HG02884 (cell line): ENCODE results near the gene CTDSPL.
A peak's percentile ranks its signal among the peaks of the same experiment; 100 is the strongest.
"Not testable (repeated sequence)": the region's sequence is repeated elsewhere in the genome, so short reads cannot be mapped to it uniquely, and the experiment has no call there.

Experiments
- ATAC-seq: cut with Tn5 transposase; IDR thresholded peaks from one replicate; pipeline ENCODE4 v1.9.1; 2021; ENCODE audit warnings: mild to moderate bottlenecking, moderate library complexity; ENCODE audit not compliant: unreplicated experiment

CTDSPL gene

DNA sequence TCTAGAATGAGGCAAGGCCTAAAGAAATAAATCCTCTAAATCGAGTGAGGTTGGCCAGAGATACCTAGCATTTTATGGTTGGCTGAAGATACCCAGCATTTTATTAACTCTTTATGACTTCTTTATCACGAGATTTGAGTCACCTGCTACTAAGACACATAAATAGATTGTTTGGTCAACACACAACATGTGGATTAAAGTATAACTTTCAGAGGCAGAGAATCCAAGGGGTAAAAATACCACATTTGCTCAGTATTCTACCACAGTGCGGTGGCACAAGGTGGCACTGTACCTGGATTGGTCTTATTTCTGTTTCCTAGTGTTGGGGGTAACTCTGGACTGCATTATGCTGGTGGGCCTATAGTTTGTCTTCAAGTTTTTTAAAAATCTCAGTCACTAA is 102.0 kb downstream of the CTDSPL start:
- no peak for ATAC-seq

DNA sequence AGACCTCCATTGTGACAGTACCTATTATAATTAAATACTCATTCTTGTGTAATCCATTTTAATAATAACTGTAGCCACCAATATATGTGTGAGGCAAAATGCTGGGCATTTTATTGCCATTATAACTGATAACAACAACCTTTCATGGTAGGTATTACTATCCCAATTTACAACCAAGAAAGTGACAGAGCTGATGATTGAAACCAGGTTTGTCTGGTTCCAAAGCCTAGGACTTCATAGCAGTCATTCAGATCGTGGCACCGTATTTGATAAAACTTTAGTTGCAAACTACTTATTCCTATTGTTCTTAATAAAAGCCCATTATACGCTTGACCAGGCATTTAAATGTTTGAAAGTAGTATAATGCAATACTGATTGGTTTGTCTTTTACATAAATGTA is 102.5 kb downstream of the CTDSPL start:
- ATAC-seq: no peak

DNA sequence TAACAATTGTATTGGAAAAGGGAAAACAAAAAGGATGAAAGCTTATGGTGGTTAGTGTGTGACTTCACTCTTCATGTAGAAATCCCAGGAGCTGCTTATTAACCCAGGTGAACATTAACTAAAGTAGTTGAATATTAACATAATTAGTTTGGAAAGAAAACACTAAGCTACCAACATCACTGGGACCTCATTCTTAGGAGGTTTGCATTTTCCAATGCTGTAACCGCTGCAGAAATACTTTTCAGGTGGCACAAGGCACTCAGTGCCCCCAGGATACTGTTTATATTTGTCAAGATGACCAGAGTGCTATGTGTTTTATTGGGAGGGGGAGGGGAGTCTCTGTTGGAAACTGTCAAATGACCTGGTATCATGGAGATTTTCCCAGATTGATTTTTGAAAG is 103.0 kb downstream of the CTDSPL start:
- ATAC-seq: no peak

DNA sequence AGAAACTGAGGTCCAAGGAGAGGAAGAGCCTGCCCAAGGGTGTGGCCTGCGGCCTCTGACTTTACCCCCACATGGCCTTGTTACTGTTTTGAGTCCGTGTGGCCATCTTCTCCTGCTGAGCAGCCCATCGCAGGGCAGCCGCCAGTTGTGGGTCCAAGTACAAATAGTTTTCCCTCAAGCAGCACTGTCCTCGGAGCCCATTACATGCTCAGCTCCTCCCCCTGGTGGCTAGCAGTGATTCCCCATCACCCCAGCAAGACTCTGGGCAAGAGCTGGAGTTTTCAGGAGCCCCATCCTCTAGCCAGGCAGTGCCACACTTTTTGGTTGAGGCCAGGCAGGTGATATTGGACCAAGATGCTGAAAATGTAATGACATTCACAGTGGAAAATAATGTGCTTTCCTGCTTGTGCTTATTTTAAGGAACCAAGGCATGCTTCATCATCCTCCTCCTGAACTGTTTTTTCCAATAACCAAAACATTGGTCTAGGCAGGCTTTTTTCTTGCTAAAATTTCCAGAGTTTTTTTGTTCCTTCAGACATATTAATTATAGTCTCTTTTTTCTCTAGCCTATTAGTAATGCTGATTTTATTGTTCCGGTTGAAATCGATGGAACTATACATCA is 105.7 kb downstream of the CTDSPL start:
- ATAC-seq: peak; percentile 84

DNA sequence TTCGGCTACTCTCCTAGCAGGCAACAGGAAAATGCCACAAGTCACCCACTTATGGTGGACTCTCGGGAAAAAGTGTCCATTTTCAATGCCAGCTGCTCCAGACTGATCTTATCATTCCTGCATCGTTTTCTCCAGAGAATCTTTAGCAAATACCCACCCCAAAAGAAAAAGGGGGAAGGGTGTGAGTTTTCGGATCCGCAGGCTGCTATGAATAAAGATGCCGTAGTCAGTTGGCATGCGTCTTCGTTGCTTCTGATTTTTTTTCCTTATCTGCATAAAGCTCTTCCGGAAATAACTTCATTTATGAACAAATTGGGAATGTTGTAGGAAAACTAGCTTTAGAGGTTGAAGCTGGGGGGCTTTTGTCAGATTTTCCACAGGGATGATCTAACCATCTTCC is 106.5 kb downstream of the CTDSPL start:
- no peak for ATAC-seq

DNA sequence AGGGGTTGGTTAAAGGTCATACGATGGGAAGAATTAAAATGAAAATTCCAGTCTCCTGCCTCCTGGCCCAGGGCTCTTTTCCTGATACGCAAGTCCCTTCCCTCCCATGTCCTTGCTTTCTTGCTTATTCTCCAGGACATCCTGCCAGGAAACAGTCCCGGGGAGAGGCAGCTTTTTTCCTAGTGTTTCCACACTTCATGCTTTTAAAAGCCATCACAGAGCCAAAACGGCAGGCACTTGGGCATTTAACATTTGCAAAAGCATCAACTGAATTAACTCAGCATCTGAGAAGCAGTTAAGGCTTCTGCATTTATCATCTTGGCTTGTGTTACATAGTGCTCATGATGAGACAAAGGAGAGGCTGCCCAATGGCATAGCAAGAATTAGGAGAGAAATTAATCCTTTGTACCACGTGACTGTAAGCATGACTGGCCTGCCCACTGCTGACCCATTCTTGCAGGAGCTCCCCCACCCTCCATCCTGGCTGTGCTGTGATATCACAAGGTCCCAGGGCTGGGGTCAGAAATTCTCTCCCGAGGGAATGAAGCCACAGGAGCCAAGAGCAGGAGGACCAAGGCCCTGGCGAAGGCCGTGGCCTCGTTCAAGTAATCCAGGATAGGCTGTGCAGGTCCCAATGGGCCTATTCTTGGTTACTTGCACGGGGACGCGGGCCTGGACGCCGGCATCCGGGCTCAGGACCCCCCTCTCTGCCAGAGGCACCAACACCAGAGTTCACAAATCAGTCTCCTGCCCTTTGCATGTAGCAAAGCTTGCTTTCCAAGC is 107.3 kb downstream of the CTDSPL start:
- ATAC-seq: no peak

DNA sequence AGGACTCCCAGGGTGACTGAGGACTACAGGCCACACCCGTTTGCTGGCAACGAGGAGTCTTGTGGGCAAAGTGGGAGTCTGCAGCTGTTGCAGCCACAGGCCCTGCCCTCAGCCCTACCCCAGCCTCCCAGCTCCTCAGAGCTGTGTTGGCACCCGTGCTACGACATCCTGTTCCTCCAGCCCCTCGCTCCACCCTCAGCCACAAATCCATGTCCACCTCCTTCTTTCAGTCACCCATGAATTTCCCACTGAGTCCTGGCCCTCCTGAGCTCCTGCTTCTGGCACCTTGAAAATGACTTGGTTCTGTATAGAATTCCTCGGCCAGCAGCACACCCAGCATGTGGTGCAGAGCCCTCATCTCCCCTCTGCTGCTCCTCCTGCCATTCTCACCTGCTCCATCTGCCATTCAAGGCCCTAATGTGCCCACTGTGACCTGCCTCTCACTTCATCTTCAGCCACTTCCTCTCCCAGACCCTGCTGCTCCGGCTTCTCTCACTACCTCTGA is 108.0 kb downstream of the CTDSPL start:
- ATAC-seq: no peak

DNA sequence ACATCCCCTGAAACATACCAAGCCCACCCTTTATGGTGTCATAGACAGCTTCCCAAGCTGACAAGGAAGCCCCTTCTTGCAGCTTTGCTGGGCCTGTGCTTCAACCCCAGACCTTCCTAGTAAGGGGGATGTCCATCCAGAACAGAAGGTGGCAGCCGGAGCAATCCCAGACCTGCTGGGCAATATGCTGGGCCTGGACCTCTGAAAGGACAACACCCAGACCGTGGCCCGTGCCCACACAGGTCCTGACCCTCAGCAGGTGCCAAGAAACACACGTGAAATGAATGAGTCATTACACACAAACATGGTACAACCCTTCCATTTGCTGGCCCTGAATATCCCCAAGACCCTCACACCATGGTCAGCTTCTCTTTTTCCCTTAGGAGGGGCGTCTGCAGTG is 109.1 kb downstream of the CTDSPL start:
- ATAC-seq: no peak

DNA sequence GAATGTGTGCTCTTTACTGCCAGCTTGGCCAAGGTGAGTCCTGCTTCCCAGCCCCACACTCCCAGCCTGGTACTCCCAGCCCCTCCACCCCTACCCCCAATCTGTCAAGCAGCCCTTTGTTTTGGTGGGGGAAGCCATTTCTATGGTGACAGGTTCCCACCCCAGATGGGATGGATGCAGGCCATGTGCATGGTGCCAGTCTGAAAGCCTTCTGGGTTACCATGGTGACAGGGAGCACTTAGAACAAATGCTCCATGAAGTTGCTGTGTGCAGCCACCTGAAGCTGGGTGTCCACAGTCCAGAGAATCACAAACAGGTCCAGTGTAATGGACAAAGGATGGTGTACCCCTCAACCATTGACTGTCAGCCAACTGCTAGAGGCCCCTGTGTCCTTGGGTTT is 109.8 kb downstream of the CTDSPL start:
- ATAC-seq: no peak

DNA sequence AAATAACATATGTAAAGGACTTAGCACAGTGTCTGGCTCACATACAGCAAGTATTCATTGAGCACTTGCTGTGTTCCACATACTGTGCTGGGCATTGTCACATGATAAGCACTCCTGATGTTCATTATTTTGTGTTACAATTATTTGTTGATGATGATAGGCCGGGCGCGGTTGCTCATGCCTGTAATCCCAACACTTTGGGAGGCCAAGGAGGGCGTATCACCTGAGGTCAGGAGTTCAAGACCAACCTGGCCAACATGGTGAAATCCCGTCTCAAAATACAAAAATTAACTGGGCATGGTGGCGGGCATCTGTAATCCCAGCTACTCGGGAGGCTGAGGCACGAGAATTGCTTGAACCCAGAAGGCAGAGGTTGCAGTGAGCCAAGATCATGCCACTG is 110.4 kb downstream of the CTDSPL start:
- not testable (repeated sequence) for ATAC-seq

DNA sequence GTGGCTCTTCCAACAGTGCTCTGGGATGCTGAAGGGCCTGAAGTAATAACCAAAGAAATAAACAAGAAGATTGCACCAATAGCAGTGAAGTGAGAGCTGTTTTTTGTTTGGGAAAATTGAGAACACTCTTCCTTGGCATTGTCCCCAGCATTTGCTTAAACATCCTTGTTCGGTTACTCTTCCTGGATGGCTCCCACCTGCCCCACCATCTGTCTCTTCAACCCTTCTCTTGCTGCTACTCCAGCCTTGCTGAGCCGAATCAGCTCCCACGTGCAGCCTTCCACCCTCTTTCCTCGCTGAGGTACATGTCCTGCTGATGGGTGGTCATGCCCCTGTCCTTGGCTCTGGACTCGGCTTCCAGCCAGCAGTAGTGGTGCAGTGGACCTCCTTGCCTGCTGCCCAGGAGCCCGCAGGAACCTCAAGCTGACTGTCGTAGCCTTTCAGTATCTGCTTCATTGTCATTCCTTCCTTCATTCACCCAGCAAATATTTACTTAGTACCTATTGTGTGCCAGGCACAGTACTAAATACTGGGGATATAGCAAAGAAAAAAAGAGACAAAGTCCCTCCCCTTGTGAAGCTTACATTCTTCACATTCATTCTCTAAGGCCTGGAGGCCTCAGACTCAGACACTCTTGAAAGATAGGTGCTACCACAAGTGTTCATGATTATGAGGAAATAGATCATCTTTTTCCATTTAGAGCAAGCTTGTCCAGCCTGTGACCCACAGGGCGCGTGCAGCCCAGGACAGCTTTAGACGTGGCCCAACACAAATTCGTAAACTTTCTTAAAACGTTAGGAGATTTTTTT is 111.8 kb downstream of the CTDSPL start:
- ATAC-seq: no peak

DNA sequence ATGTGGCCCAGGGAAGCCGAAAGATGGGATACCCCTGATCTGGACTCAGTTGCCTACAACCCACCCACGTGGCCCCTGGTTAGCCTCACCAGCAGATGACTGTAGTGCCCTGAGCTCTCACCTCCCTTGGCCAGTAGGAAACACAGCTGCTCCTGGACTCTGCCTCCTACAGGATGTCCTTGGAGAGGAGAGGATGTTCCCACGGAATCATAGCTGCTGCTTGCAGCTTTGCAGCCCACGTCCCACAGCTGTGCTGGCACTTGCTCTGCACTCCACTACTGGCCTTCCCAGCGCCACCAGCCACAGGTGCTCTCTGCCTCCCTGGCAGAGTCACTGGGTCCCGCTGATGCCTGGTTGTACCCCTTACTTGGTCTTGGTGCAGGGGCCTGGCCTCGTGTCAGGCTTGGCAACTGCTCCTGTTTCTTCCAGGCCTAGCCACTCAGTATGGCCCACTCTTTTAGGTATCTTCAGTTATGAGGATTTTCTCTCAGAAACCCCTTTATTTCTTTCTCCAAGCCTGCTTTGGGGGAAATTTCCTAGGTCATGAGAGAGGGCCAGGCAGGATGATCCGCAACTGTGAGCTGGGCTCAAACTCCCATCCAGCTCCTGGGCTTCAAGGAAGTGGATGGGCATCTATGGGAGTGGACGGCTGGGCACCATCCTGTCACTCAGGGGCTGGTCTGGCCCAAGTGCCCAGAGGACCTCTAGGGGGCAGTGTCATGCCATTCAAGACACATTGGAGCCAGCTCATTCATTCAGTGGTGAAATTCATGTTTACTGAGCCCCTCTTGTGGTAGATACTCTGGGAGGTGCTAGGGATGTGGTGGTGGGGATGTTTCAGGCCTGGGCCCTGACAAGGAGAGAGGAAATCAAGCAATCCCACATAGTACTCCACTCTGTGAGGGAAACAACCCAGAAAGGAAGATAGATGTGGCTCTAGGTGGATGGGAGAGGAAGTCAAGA is 112.7 kb downstream of the CTDSPL start:
- peak; percentile 93 for ATAC-seq

DNA sequence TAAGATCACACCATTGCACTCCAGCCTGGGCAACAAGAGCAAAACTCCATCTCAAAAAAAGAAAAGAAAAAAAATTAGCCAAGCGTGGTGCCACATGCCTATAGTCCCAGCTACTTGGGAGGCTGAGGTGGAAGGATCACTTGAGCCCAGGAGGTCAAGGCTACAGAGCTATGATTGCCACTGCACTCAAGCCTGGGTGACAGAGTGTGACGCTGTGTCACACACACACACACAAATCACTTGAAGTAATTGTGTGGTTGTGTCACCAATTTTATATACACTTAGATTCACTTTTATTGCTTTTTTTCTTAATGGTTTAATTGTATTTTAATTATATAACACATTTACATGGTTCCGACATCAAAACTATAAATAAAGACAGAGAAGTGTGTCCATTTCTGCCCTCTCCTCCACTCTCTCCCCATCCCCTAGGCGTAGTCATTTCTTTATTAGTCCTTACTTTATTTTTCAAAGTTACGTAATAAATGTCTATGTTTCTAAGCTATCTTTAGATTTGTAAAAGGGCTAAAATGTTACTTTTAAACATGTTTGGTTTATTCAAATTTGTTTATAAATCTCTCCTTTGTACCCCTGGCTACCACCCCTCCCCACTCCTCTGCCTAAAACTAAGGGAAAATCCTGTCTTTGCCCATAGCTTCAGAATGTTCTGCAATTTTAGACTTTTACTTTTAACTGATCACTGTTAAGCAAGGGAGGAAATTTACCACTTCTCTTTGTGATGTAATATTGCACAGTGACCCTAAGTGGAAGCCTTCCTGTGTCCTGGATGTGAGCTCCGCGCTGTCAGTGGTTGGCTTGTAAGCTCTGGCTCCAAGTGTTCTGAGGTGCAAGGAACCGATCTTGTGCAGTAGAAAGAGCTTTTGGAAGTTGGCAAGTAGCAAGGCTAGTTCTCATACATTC is 118.1 kb downstream of the CTDSPL start:
- no peak for ATAC-seq

DNA sequence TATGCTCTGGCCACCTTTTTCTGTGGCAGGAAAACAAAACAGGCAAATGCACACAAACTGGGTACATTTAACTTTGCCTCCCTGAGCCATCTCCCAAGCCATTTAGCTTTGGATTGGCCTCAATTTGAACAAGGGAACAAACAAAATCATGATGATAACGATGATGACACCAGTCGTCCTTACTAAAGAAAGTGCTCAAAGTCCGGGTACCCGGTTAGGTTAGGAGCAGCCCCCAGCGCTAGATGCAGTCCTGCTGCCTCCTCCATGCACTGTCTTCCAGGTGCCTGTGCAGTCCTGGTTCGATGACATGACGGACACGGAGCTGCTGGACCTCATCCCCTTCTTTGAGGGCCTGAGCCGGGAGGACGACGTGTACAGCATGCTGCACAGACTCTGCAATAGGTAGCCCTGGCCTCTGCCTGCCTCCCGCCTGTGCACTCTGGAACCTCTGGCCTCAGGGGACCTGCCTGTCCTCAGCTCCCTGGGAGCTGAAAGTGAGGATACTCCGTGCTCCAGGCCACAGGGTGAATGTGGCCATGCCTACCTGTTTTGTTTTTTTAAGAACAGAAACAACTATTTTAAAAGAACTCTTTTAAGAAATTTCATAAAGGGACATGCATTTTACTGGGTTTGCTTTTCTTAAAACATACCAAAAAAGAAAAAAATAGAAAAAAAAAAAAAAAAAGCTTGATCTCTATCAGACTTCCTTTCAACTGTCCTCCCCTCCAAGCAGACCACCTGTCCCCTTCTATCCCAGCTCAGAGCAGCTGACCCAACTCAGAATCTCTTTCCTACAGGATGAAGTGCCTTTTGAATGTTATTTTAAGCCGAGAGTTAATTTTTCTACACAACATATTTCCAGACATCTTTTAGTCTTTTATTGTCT is 119.0 kb downstream of the CTDSPL start:
- no peak for ATAC-seq

DNA sequence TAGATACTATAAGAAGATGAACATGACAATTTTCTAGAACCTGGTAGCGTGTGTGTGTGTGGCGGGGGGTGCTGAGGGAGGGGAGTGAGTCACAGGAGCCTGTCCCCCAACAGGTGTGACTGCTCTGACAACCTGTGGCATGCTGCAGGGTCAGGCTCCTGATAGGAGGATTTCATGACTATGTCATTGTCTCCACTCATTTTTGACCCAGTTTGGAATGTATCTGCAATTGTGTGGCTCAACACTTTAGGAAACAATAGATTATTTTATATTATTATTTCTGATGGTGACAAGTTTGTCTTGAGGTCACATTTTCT is 119.6 kb downstream of the CTDSPL start:
- no peak for ATAC-seq

DNA sequence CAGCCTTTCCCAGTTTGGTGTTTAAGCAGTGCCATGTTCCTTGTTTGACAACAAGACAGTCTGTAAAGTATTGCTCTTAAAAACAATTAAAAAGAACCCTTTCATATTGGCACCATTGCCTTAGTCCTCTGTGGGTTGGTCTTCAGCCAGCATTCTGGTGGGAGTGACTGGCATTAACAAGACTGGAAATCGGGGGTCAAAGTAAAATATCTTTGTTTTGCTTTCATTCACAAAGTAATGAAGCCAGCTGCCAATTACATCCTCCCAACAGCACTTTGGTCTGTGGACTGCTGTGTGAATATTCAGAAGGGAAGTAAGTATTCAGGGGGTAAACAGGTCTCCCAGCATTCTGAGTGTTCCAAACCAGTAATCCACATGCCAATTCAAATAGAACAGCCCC is 120.7 kb downstream of the CTDSPL start:
- no peak for ATAC-seq

DNA sequence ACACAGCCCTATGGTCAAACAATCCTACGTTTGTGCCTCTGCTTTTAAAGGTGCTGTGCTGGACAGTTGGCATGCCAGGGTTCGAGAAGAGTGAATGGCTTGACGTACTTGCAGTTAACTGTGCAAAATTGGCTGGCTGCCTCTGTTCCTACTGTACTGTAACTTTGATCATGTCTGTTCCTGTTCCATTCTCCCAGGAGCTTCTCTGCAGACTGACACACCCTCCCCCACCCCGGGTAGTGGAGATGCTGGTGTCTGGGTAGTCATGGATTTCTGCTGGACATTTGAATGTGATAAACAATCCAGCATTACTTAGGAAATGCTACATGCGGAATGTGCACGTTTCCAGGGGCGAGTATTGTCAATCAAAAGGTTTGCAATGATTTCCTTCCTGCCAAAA is 122.4 kb downstream of the CTDSPL start:
- ATAC-seq: no peak

DNA sequence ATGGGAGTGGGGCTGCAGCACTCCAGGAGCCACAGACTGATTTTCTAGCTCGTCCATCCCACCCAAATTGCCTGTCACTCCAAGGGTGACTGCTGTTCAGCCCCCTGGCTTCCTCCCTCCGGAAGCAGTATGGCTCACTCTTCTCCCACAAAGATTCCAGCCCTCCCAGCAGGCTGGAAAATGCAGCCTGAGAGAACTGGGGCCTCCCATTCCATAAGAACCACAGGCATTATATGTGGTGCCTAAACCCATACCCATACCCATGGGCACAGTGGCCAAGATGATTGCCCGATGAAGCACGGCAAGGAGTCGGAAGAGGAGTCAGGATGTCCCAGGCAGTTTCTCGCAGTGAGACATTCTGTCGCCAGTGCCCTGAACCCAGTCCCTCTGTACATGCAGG is 122.9 kb downstream of the CTDSPL start:
- no peak for ATAC-seq
